GM12801 (cell line): ENCODE results near the gene ATP5ME.

Source experiments
- TF ChIP-seq, protein P1 (sequence below): IDR thresholded peaks from one replicate; pipeline ENCODE4 v1.5.1; 2011; ENCODE audit warnings: control low read depth; ENCODE audit not compliant: insufficient read length; ENCODE audit errors: extremely low read depth

ATP5ME gene

DNA sequence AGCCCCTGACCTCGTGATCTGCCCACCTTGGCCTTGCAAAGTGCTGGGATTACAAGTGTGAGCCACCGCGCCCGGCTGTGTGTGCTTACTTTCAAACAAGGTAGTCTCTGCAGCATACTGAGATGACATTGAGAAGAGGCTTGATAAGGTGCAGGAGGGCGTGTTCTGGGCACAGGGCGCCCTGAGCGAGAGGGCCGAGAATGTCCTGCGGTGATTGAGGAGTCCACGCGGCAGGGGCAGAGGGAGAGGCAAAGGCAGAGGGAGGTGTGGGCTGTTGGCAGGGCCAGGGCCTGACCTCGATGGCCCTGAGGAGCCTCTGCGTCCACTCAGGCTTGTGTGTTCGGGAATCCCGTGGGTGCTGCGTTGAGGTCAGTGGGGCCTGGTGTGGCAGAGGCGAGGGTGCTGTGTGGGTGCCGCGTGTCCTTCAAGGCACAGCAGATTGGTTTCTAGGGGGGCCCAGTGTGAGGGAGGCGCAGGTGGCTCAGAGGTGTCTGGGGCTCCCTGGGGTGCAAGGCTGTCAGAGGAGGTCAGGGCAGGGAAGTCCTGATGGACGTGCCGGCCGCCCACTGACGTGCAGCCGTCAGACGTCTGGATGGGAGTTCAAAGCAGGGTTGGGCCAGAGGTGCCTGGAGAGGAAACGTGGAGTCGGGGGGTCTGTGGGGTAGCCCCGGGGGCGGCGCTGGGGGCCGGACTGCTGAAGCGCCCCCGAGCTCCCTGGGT, 43.7 kb upstream of the ATP5ME start:
- TF ChIP-seq, protein P1, sequence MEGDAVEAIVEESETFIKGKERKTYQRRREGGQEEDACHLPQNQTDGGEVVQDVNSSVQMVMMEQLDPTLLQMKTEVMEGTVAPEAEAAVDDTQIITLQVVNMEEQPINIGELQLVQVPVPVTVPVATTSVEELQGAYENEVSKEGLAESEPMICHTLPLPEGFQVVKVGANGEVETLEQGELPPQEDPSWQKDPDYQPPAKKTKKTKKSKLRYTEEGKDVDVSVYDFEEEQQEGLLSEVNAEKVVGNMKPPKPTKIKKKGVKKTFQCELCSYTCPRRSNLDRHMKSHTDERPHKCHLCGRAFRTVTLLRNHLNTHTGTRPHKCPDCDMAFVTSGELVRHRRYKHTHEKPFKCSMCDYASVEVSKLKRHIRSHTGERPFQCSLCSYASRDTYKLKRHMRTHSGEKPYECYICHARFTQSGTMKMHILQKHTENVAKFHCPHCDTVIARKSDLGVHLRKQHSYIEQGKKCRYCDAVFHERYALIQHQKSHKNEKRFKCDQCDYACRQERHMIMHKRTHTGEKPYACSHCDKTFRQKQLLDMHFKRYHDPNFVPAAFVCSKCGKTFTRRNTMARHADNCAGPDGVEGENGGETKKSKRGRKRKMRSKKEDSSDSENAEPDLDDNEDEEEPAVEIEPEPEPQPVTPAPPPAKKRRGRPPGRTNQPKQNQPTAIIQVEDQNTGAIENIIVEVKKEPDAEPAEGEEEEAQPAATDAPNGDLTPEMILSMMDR = no peak

- TF ChIP-seq, protein P1 = no peak
Measured at GRCh38 chr4:714087-714486, 40.0 kb upstream of the ATP5ME start.

DNA sequence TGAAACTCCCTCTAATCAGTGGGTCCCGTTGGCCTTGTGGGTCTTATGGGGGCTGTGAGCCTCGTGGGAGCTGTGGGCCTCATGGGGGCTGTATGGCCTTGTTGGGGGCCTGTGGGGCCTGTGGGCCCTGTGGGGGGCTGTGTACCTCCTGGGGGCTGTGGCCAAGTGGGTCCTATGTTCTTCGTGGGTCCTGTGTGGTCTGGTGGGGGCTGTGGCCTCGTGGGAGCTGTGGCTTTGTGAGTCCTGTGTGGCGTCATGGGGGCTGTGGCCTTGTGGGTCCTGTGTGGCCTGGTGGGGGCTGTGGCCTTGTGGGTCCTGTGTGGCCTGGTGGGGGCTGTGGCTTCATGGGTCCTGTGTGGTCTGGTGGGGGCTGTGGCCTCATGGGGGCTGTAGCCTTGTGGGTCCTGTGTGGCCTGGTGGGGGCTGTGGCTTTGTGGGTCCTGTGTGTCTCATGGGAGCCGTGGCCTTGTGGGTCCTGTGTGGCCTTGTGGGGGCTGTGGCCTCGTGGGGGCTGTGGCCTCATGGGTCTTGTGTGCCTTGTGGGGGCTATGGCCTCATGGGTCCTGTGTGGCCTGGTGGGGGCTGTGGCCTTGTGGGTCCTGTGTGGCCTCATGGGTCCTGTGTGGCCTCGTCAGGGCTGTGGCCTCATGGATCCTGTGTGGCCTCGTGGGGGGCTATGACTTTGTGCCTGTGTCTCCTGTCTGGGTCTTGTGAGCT, 39.0 kb upstream of the ATP5ME start:
- TF ChIP-seq, protein P1 = no peak

DNA sequence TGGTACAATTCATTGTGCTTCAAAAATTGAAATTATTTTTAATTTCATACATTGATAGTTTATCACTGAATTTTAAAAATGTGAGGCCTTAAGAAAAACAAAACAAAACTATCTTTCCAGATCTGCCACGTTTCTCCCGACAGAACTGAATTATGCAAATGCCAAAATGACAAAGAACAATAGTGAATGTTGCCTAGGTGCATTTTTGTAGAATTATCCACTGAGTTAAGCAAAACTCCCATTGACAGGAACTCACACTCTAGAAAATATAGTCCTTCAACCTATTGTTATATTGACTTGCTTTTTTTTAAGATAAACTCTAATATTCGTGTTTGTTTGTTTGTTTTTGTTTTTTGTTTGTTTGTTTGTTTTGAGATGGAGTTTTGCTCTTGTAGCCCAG, 38.0 kb upstream of the ATP5ME start:
- TF ChIP-seq, protein P1 = no peak

DNA sequence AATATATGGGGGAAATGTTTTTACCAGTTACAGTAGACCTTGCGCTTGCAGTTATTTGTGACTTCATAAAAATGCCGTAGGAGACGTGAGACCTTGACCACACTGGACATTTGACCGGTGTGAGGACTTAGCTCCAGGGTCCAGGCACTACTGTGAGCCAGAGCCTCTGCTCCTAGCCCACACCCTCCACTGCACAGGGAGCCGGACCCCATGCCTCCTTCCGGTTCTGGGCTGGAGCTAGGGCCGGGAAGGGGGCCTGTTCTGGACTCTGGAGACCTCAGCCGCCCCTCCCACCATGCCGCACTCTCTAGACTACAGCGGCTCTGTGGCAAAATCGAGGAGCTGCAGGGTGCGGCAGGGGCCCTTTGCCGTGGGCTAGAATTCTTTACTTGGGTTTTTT, 36.8 kb upstream of the ATP5ME start:
- TF ChIP-seq, protein P1 = no peak

- TF ChIP-seq, protein P1 = no peak
Measured at GRCh38 chr4:710116-710515, 36.0 kb upstream of the ATP5ME start.

DNA sequence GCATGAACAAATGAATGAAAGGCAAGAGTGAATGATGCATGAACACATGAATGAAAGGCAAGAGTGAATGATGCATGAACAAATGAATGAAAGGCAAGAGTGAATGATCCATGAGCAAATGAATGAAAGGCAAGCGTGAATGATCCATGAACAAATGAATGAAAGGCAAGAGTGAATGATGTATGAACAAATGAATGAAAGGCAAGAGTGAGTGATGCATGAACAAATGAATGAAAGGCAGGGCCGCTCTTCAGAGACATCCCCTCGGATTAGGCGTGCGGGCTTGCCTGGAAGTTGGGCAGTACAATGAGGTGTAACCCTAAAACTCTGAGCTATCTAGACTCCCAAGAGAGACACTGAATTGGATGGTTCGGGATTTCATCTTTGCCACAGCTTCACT, 35.3 kb upstream of the ATP5ME start:
- TF ChIP-seq, protein P1 = no peak
